PC-9 (cell line): ENCODE results near the gene PSMD3. TPM values are rescaled to one million over a fixed set of nuclear protein-coding genes. Genes with fewer than 3 reads are reported as not detected.

Experiments used
- BruUV-seq: library from RNA; stranded (reverse); fragments of 400-500 nt; replicated peaks from 2 replicates; lab custom pipeline; 2021; lab: Mats Ljungman, UMichigan
- CTCF ChIA-PET: fragments of 300-600 bp; sonication (Branson Sonifier 250); formaldehyde crosslinking; loops from one replicate; lab custom pipeline; 2022; ENCODE audit warnings: antibody characterized with exemption; lab: Charles Lee
- POLR2A ChIA-PET: fragments of 300-600 bp; sonication (Branson Sonifier 250); formaldehyde crosslinking; loops from one replicate; lab custom pipeline; 2022; ENCODE audit warnings: antibody characterized with exemption; ENCODE audit not compliant: unreplicated experiment; lab: Charles Lee
- DNase-seq, 2 experiments: peaks; one replicate each; pipeline versions ENCODE4 v3.0.0 to v3.0.0-alpha.2; 2015 to 2022; ENCODE audit warnings: mixed read lengths in 1 of 2
- H2AFZ ChIP-seq: fragments of 200-600 bp; sonication (generic); 2 replicates; pipeline ENCODE4 v1.8.1; 2017; ENCODE audit warnings: antibody characterized with exemption
- H3F3A ChIP-seq: fragments of 200-600 bp; sonication (generic); 2 replicates; pipeline ENCODE4 v1.8.1; 2017; ENCODE audit warnings: antibody characterized with exemption, mild to moderate bottlenecking, low read depth; ENCODE audit not compliant: insufficient read depth
- H3K27ac ChIP-seq: fragments of 200-600 bp; sonication (generic); 2 replicates; pipeline ENCODE4 v1.6.1; 2016; ENCODE audit warnings: mixed run types
- H3K27me3 ChIP-seq: fragments of 200-600 bp; sonication (generic); 2 replicates; pipeline ENCODE4 v1.6.1; 2016; ENCODE audit warnings: low read depth, mixed run types; ENCODE audit not compliant: insufficient read depth
- H3K36me3 ChIP-seq: fragments of 200-600 bp; sonication (generic); 2 replicates; pipeline ENCODE4 v1.6.1; 2016; ENCODE audit warnings: low read depth, mixed run types
- H3K4me1 ChIP-seq: fragments of 200-600 bp; sonication (generic); replicated peaks from 2 replicates; pipeline ENCODE4 v1.6.1; 2016; ENCODE audit warnings: mixed run types; ENCODE audit not compliant: insufficient read depth
- H3K4me2 ChIP-seq: fragments of 200-600 bp; sonication (generic); 2 replicates; pipeline ENCODE4 v1.6.1; 2017; ENCODE audit warnings: mixed run types
- H3K4me3 ChIP-seq: fragments of 200-600 bp; sonication (generic); 2 replicates; pipeline ENCODE4 v1.6.1; 2016; ENCODE audit warnings: mixed run types
- H3K79me2 ChIP-seq: fragments of 200-600 bp; sonication (generic); 2 replicates; pipeline ENCODE4 v1.6.1; 2017; ENCODE audit warnings: low read depth, mixed run types
- H3K9me2 ChIP-seq: fragments of 200-600 bp; sonication (generic); 2 replicates; pipeline ENCODE4 v1.8.1; 2017; ENCODE audit warnings: mild to moderate bottlenecking; ENCODE audit not compliant: insufficient read depth
- H3K9me3 ChIP-seq: fragments of 200-600 bp; sonication (generic); 2 replicates; pipeline ENCODE4 v1.8.1; 2016; ENCODE audit warnings: low read depth; ENCODE audit not compliant: insufficient read depth
- H4K20me1 ChIP-seq: fragments of 200-600 bp; sonication (generic); 2 replicates; pipeline ENCODE4 v1.8.1; 2017; ENCODE audit not compliant: insufficient read depth
- CTCF ChIP-seq: fragments of 200-600 bp; sonication (generic); conservative IDR thresholded peaks from 2 replicates; pipeline ENCODE4 v1.6.1; 2017; ENCODE audit warnings: mixed run types, antibody characterized with exemption, mild to moderate bottlenecking, moderate library complexity
- EZH2 ChIP-seq: fragments of 200-600 bp; sonication (generic); IDR thresholded peaks from 2 replicates; pipeline ENCODE4 v1.8.0; 2017; ENCODE audit warnings: antibody characterized with exemption, low read depth
- intact Hi-C: fragments of 100-400 bp; cut with micrococcal nuclease; formaldehyde crosslinking; loops from one replicate; pipeline ENCODE4 v1.10.0; 2022; ENCODE audit not compliant: unreplicated experiment
- total RNA-seq: library from RNA; stranded (reverse); gene quantifications from 2 replicates; pipeline ENCODE4 v1.2.3, GENCODE V29; 2021

Gene PSMD3
- total RNA-seq, 1 experiment from 2014 or later: 130 TPM

- Histone ChIP-seq H3K9me3 (no peaks in the 10 kb centered on the region), H2AFZ (no peak overlapping the region), H3K9me2 (no peaks in the 10 kb centered on the region), H3K79me2 (no peaks in the 10 kb centered on the region), H3K36me3 (no peaks in the 10 kb centered on the region), H3K4me3 (no peak overlapping the region), H3K4me2 (no peak overlapping the region), H3F3A (no peaks in the 10 kb centered on the region), H3K27ac (no peak overlapping the region), H3K4me1 (no peaks in the 10 kb centered on the region), H3K27me3 (0 out of 2 replicates have a peak, but pooled peaks cover 8% of the 10 kb centered on the region), H4K20me1 (no peaks in the 10 kb centered on the region)
- TF ChIP-seq EZH2 (no peak), CTCF (no peak)
- BruUV-seq: no TSS peak
- ChIA-PET CTCF (no interaction called here), POLR2A (no interaction called here)
- no peak for DNase-seq
- intact Hi-C loops: no loop called here
These were observed 10.4 kb upstream of the PSMD3 start for GRCh38 chr17:39970157-39970692.

GRCh38 chr17:39971076-39971603 lies 9.5 kb upstream of the PSMD3 start:
- Histone ChIP-seq H3K27me3 (0 out of 2 replicates have a peak, but pooled peaks cover 8% of the 10 kb centered on the region), H3F3A (no peaks in the 10 kb centered on the region), H3K9me3 (no peaks in the 10 kb centered on the region), H3K9me2 (no peaks in the 10 kb centered on the region), H3K4me1 (no peaks in the 10 kb centered on the region), H3K4me2 (no peak overlapping the region), H3K36me3 (no peaks in the 10 kb centered on the region), H3K4me3 (no peak overlapping the region), H4K20me1 (no peaks in the 10 kb centered on the region), H3K27ac (no peak overlapping the region), H3K79me2 (no peaks in the 10 kb centered on the region), H2AFZ (no peak overlapping the region)
- TF ChIP-seq EZH2: no peak
- TF ChIP-seq CTCF: no peak
- intact Hi-C loops: no loop called here
- no peak for DNase-seq
- ChIA-PET CTCF (no interaction called here), POLR2A (no interaction called here)
- no TSS peak for BruUV-seq

- Histone ChIP-seq H3K27me3 (0 out of 2 replicates have a peak, but pooled peaks cover 8% of the 10 kb centered on the region), H3K9me2 (no peaks in the 10 kb centered on the region), H3K79me2 (no peaks in the 10 kb centered on the region), H3K27ac (no peak overlapping the region), H3K9me3 (no peaks in the 10 kb centered on the region), H3K36me3 (no peaks in the 10 kb centered on the region), H2AFZ (no peak overlapping the region), H3K4me3 (no peak overlapping the region), H3K4me2 (no peak overlapping the region), H4K20me1 (no peaks in the 10 kb centered on the region), H3K4me1 (no peaks in the 10 kb centered on the region), H3F3A (no peaks in the 10 kb centered on the region)
- ChIA-PET POLR2A (no interaction called here), CTCF (no interaction called here)
- DNase-seq: no peak
- intact Hi-C loops: no loop called here
- no TSS peak for BruUV-seq
- TF ChIP-seq EZH2: no peak
- no peak for TF ChIP-seq CTCF
These were observed 8.3 kb upstream of the PSMD3 start for GRCh38 chr17:39972271-39972670.
